Panc1 (cell line): Measurements from ENCODE around the gene SEPTIN2.

Experiments
- POLR2AphosphoS5 ChIP-seq: IDR thresholded peaks from 2 replicates; pipeline ENCODE4 v1.6.1; 2012; ENCODE audit warnings: mild to moderate bottlenecking, low read depth, low read length, moderate library complexity
- REST ChIP-seq, 2 experiments: IDR thresholded peaks; 2 replicates each; pipeline ENCODE4 v1.6.1; 2011 to 2012; ENCODE audit warnings: low read depth in 2 of 2, control low read depth in 1 of 2, low read length in 1 of 2, mild to moderate bottlenecking in 1 of 2, moderate library complexity in 1 of 2; ENCODE audit not compliant: insufficient read depth in 1 of 2
- SIN3A ChIP-seq: IDR thresholded peaks from 2 replicates; pipeline ENCODE4 v1.6.1; 2012; ENCODE audit warnings: low read depth, mild to moderate bottlenecking, low read length, moderate library complexity, borderline replicate concordance; ENCODE audit not compliant: insufficient read depth
- TCF7L2 ChIP-seq: IDR thresholded peaks from 2 replicates; pipeline ENCODE4 v1.6.1; 2011; ENCODE audit warnings: mild to moderate bottlenecking, low read depth, low read length, inconsistent platforms
- TF ChIP-seq, protein P1 (sequence below): fragments of 450-650 bp; IDR thresholded peaks from 2 replicates; pipeline ENCODE4 v1.5.1; 2017; ENCODE audit warnings: mild to moderate bottlenecking

DNA sequence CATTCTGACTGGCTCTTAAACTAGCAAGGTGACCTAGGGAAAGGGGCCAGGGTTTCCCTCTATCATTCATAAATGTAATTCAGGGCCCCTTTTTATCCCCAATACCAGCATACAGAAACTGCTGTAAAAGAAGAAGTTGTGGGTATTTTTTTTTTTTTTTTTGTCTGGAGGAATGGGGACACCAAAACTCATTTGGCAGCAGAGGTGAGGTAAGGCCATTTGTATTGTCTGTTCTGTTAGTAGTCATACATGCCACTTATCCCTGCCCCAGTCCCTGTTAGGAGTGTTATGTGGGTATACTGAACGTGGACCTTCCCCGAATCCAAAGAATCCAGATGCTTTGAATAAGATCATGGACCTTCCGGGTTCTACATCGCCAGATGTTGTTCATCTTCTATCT is 1.7 kb downstream of the SEPTIN2 start:
- TF ChIP-seq, protein P1, sequence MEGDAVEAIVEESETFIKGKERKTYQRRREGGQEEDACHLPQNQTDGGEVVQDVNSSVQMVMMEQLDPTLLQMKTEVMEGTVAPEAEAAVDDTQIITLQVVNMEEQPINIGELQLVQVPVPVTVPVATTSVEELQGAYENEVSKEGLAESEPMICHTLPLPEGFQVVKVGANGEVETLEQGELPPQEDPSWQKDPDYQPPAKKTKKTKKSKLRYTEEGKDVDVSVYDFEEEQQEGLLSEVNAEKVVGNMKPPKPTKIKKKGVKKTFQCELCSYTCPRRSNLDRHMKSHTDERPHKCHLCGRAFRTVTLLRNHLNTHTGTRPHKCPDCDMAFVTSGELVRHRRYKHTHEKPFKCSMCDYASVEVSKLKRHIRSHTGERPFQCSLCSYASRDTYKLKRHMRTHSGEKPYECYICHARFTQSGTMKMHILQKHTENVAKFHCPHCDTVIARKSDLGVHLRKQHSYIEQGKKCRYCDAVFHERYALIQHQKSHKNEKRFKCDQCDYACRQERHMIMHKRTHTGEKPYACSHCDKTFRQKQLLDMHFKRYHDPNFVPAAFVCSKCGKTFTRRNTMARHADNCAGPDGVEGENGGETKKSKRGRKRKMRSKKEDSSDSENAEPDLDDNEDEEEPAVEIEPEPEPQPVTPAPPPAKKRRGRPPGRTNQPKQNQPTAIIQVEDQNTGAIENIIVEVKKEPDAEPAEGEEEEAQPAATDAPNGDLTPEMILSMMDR: no peak
- TF ChIP-seq POLR2AphosphoS5 (no peak), TCF7L2 (no peak), SIN3A (no peak), REST (IDR thresholded peaks at IDR 0.05; ENCODE audit: insufficient read depth in 1 of 2, low read depth in 2 of 2, low read length in 1 of 2) (no peak)
